ENCODE results near the gene MTUS2.

The MTUS2 gene

DNA sequence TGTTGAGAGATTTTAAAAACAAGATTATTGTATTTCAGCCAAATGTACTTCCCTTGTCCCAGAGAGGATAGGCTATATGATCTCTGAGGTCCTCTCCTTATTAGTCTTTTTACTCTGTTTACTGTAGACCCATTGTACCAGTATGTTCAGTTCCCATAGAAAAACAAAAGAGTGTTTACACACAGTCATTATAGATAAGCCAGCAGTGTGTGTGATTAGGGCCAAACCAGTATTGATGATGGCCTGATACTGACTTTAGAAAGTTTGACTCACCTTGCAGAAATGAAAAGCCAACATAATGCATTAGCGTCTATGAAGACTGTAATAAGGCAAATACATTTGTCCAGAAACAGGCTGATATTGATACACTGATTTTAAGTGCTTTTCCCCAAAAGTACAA lies 6.2 kb downstream of the MTUS2 start:
- no peak for DNase-seq (ENCODE audit: extremely low spot score)
- no peak for TF ChIP-seq SUZ12 (IDR thresholded peaks at IDR 0.05)
- no peak for TF ChIP-seq HDGF (IDR thresholded peaks at IDR 0.05; ENCODE audit: borderline replicate concordance)
- TF ChIP-seq L3MBTL2 (conservative IDR thresholded peaks at IDR 0.05) = no peak
- no peak for TF ChIP-seq CTBP1 (IDR thresholded peaks at IDR 0.05; ENCODE audit: borderline replicate concordance)
- TF ChIP-seq LEF1 (IDR thresholded peaks at IDR 0.05; ENCODE audit: borderline replicate concordance) = no peak
- TF ChIP-seq, protein P1, sequence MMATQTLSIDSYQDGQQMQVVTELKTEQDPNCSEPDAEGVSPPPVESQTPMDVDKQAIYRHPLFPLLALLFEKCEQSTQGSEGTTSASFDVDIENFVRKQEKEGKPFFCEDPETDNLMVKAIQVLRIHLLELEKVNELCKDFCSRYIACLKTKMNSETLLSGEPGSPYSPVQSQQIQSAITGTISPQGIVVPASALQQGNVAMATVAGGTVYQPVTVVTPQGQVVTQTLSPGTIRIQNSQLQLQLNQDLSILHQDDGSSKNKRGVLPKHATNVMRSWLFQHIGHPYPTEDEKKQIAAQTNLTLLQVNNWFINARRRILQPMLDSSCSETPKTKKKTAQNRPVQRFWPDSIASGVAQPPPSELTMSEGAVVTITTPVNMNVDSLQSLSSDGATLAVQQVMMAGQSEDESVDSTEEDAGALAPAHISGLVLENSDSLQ (IDR thresholded peaks at IDR 0.05) = no peak
- TF ChIP-seq SP1 (IDR thresholded peaks at IDR 0.05) = no peak
- TF ChIP-seq ZNF384 (IDR thresholded peaks at IDR 0.05) = no peak
- no peak for TF ChIP-seq TARDBP (IDR thresholded peaks at IDR 0.05)
- no peak for TF ChIP-seq ELF4 (IDR thresholded peaks at IDR 0.05)
- TF ChIP-seq ARNT (IDR thresholded peaks at IDR 0.05) = no peak
- TF ChIP-seq NFRKB (IDR thresholded peaks at IDR 0.05) = no peak
- ChIA-PET POLR2A (no interaction called here), CTCF (no interaction called here)

GRCh38 chr13:28830580-28830979 lies 10.4 kb downstream of the MTUS2 start:
- ChIA-PET POLR2A (no interaction called here), CTCF (no interaction called here)
- DNase-seq (ENCODE audit: extremely low spot score) = no peak
- no peak for TF ChIP-seq TARDBP (IDR thresholded peaks at IDR 0.05)
- TF ChIP-seq SUZ12 (IDR thresholded peaks at IDR 0.05) = no peak
- no peak for TF ChIP-seq NFRKB (IDR thresholded peaks at IDR 0.05)
- TF ChIP-seq SP1 (IDR thresholded peaks at IDR 0.05) = no peak
- no peak for TF ChIP-seq ZNF384 (IDR thresholded peaks at IDR 0.05)
- no peak for TF ChIP-seq ELF4 (IDR thresholded peaks at IDR 0.05)
- TF ChIP-seq, protein P1 (IDR thresholded peaks at IDR 0.05) = no peak
- no peak for TF ChIP-seq FOXK2 (IDR thresholded peaks at IDR 0.05)
- TF ChIP-seq CTBP1 (IDR thresholded peaks at IDR 0.05; ENCODE audit: borderline replicate concordance) = no peak
- no peak for TF ChIP-seq LEF1 (IDR thresholded peaks at IDR 0.05; ENCODE audit: borderline replicate concordance)
- TF ChIP-seq HDGF (IDR thresholded peaks at IDR 0.05; ENCODE audit: borderline replicate concordance) = no peak
- TF ChIP-seq FOXM1 (IDR thresholded peaks at IDR 0.05; ENCODE audit: borderline replicate concordance) = no peak
- TF ChIP-seq ARNT (IDR thresholded peaks at IDR 0.05) = no peak
- no peak for TF ChIP-seq FOXA1 (IDR thresholded peaks at IDR 0.05)
- TF ChIP-seq L3MBTL2 (conservative IDR thresholded peaks at IDR 0.05) = no peak
- TF ChIP-seq BHLHE40 (IDR thresholded peaks at IDR 0.05; ENCODE audit: borderline replicate concordance) = no peak

DNA sequence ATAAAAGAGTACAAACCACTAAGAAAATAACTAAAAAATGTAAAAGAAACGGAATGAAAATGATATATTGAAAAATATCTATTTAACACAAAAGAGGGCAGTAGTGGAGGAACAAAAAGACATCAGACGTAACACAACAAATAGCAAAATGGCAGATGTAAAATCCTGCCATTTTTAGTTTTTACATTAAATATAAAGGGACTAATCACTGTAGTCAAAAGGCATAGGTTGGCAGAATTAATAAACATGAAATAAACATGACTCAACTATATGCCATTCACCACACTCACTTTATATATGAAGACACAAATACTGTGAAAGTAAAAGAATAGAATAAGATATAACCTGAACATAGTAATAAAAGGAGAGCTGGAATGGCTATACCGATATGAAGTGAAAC lies 11.0 kb downstream of the MTUS2 start:
- no peak for TF ChIP-seq FOXK2 (IDR thresholded peaks at IDR 0.05)
- no peak for TF ChIP-seq ARNT (IDR thresholded peaks at IDR 0.05)
- no peak for TF ChIP-seq HDGF (IDR thresholded peaks at IDR 0.05; ENCODE audit: borderline replicate concordance)
- no peak for TF ChIP-seq TARDBP (IDR thresholded peaks at IDR 0.05)
- no peak for TF ChIP-seq LEF1 (IDR thresholded peaks at IDR 0.05; ENCODE audit: borderline replicate concordance)
- TF ChIP-seq L3MBTL2 (conservative IDR thresholded peaks at IDR 0.05) = no peak
- ChIA-PET CTCF (interaction anchor here (0.6 kb wide), 1 partner anchor 530 kb away, joined by 3 read pairs; no protein-coding TSS in a partner anchor), POLR2A (no interaction called here)
- no peak for DNase-seq (ENCODE audit: extremely low spot score)

DNA sequence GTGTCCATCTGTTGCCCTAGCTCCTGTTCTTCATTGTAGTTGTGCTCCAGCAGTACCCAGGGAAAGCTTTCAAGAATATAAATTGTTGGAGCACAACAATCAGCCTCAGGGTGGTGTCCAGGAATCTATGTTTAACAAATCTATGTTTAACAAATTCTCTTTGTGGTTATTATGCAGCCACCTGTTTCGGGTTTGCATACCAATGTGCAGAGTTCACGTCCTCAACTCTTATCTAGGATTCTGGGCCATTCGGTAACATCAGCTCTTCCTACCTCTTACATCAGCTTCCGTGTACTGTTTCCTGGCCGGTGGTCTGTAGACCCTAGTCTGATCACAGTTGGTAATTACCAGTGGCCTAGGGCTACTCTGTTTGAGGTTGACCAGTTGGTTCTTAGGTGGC lies 17.0 kb downstream of the MTUS2 start:
- DNase-seq (ENCODE audit: extremely low spot score) = no peak
- ChIA-PET POLR2A (no interaction called here), CTCF (interaction anchor here (0.5 kb wide), 1 partner anchor 17 kb away, joined by 3 read pairs; no protein-coding TSS in a partner anchor)
- TF ChIP-seq HDGF (IDR thresholded peaks at IDR 0.05; ENCODE audit: borderline replicate concordance) (no peak), SUZ12 (IDR thresholded peaks at IDR 0.05) (no peak), SP1 (IDR thresholded peaks at IDR 0.05) (no peak)

- CTCF ChIA-PET = no interaction called here
- DNase-seq (ENCODE audit: extremely low spot score) = no peak
- POLR2A ChIA-PET = no interaction called here
- TF ChIP-seq, protein P1 (IDR thresholded peaks at IDR 0.05) = no peak
- TF ChIP-seq SUZ12 (IDR thresholded peaks at IDR 0.05) (no peak), ARNT (IDR thresholded peaks at IDR 0.05) (no peak), ZNF384 (IDR thresholded peaks at IDR 0.05) (no peak), NFRKB (IDR thresholded peaks at IDR 0.05) (no peak), CTBP1 (IDR thresholded peaks at IDR 0.05; ENCODE audit: borderline replicate concordance) (no peak), L3MBTL2 (conservative IDR thresholded peaks at IDR 0.05) (no peak), FOXK2 (IDR thresholded peaks at IDR 0.05) (no peak), HDGF (IDR thresholded peaks at IDR 0.05; ENCODE audit: borderline replicate concordance) (no peak), ELF4 (IDR thresholded peaks at IDR 0.05) (no peak), BHLHE40 (IDR thresholded peaks at IDR 0.05; ENCODE audit: borderline replicate concordance) (no peak), LEF1 (IDR thresholded peaks at IDR 0.05; ENCODE audit: borderline replicate concordance) (no peak), FOXM1 (IDR thresholded peaks at IDR 0.05; ENCODE audit: borderline replicate concordance) (no peak), TARDBP (IDR thresholded peaks at IDR 0.05) (no peak), FOXA1 (IDR thresholded peaks at IDR 0.05) (no peak), SP1 (IDR thresholded peaks at IDR 0.05) (no peak)
These were observed 23.5 kb downstream of the MTUS2 start for GRCh38 chr13:28843639-28844038.

- TF ChIP-seq NFRKB (IDR thresholded peaks at IDR 0.05) = no peak
- no peak for TF ChIP-seq FOXK2 (IDR thresholded peaks at IDR 0.05)
- TF ChIP-seq LEF1 (IDR thresholded peaks at IDR 0.05; ENCODE audit: borderline replicate concordance) = no peak
- no peak for TF ChIP-seq L3MBTL2 (conservative IDR thresholded peaks at IDR 0.05)
- no peak for TF ChIP-seq FOXM1 (IDR thresholded peaks at IDR 0.05; ENCODE audit: borderline replicate concordance)
- DNase-seq (ENCODE audit: extremely low spot score) = no peak
- ChIA-PET POLR2A (no interaction called here), CTCF (no interaction called here)
These were observed 29.3 kb downstream of the MTUS2 start for GRCh38 chr13:28849441-28849840.

DNA sequence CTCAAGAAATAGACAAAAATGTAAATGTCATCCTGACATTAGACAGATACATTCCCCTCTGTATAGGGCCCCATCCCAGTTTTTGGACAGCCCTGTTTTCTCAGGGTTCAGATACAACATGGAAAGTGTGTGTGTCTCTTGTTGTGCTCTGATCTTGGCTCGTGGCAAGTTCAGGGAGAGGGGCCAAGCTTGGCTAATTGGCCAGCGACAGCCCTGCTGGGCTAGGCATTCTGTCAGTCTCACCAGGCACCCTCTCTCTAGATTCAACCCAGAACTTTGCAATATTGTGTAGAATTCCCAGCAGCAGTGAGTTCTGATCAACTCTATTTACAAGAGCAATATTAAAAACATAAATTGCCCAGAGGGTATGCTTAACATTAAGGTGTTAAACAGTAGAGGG lies 30.1 kb downstream of the MTUS2 start:
- ChIA-PET POLR2A (no interaction called here), CTCF (no interaction called here)
- TF ChIP-seq BHLHE40 (IDR thresholded peaks at IDR 0.05; ENCODE audit: borderline replicate concordance) = no peak
- DNase-seq (ENCODE audit: extremely low spot score) = no peak

Measured in HEK293T (cell line).